ENCODE measurements around the gene SPDYE4.

GRCh38 chr17:8806926-8807550, 48.7 kb upstream of the SPDYE4 start:
- TF ChIP-seq CTCF (IDR thresholded peaks at IDR 0.05; ENCODE audit: low read depth, low read length), result no peak
- TF ChIP-seq EZH2phosphoT487 (IDR thresholded peaks at IDR 0.05; ENCODE audit: low read depth), result no peak
